ENCODE results near the gene SYNDIG1. TPM values are rescaled to one million over a fixed set of nuclear protein-coding genes. Genes with fewer than 3 reads are reported as not detected.

Gene SYNDIG1
- total RNA-seq, 2 experiments from 2014 or later: not detected

- no peak overlapping the region for H3K4me3 Mint-ChIP-seq
- no peaks in the 10 kb centered on the region for H3K4me1 Mint-ChIP-seq (ENCODE audit: low read depth)
- no peaks in the 10 kb centered on the region for H3K27me3 Mint-ChIP-seq (ENCODE audit: low read depth)
- H3K9me3 Mint-ChIP-seq (ENCODE audit: insufficient read depth): no peaks in the 10 kb centered on the region
- no peak overlapping the region for H3K27ac Mint-ChIP-seq
- ChIA-PET CTCF (no interaction called here), POLR2A (no interaction called here)
- ATAC-seq: no peak
- H3K36me3 Mint-ChIP-seq (ENCODE audit: low read depth): no peaks in the 10 kb centered on the region
- no peak for DNase-seq
Observed at GRCh38 chr20:24528583-24529368, 59.3 kb downstream of the SYNDIG1 start.

GRCh38 chr20:24529369-24529719, 59.9 kb downstream of the SYNDIG1 start:
- Mint-ChIP-seq H3K27ac (no peak overlapping the region), H3K36me3 (ENCODE audit: low read depth) (no peaks in the 10 kb centered on the region), H3K4me1 (ENCODE audit: low read depth) (no peaks in the 10 kb centered on the region), H3K9me3 (ENCODE audit: insufficient read depth) (no peaks in the 10 kb centered on the region), H3K27me3 (ENCODE audit: low read depth) (no peaks in the 10 kb centered on the region), H3K4me3 (no peak overlapping the region)
- ChIA-PET POLR2A (no interaction called here), CTCF (no interaction called here)
- ATAC-seq: no peak
- no peak for DNase-seq

GRCh38 chr20:24530131-24530680, 60.8 kb downstream of the SYNDIG1 start:
- ChIA-PET CTCF (no interaction called here), POLR2A (no interaction called here)
- ATAC-seq (no peak), DNase-seq (no peak)
- no peak overlapping the region for H3K4me3 Mint-ChIP-seq
- H3K9me3 Mint-ChIP-seq (ENCODE audit: insufficient read depth): no peaks in the 10 kb centered on the region
- H3K36me3 Mint-ChIP-seq (ENCODE audit: low read depth): no peaks in the 10 kb centered on the region
- no peak overlapping the region for H3K27ac Mint-ChIP-seq
- H3K4me1 Mint-ChIP-seq (ENCODE audit: low read depth): no peaks in the 10 kb centered on the region
- no peaks in the 10 kb centered on the region for H3K27me3 Mint-ChIP-seq (ENCODE audit: low read depth)

- Mint-ChIP-seq H3K4me1 (ENCODE audit: low read depth) (no peaks in the 10 kb centered on the region), H3K9me3 (ENCODE audit: insufficient read depth) (no peaks in the 10 kb centered on the region), H3K36me3 (ENCODE audit: low read depth) (no peaks in the 10 kb centered on the region), H3K4me3 (no peak overlapping the region), H3K27me3 (ENCODE audit: low read depth) (no peaks in the 10 kb centered on the region), H3K27ac (no peak overlapping the region)
- DNase-seq (no peak), ATAC-seq (no peak)
- POLR2A ChIA-PET: no interaction called here
- CTCF ChIA-PET: no interaction called here
Observed at GRCh38 chr20:24531202-24531601, 61.8 kb downstream of the SYNDIG1 start.

GRCh38 chr20:24531631-24532419, 62.4 kb downstream of the SYNDIG1 start:
- H3K9me3 Mint-ChIP-seq (ENCODE audit: insufficient read depth): no peaks in the 10 kb centered on the region
- no peak overlapping the region for H3K4me3 Mint-ChIP-seq
- H3K36me3 Mint-ChIP-seq (ENCODE audit: low read depth): no peaks in the 10 kb centered on the region
- ChIA-PET POLR2A (no interaction called here), CTCF (no interaction called here)
- ATAC-seq: no peak
- no peak for DNase-seq
- H3K4me1 Mint-ChIP-seq (ENCODE audit: low read depth): no peaks in the 10 kb centered on the region
- no peaks in the 10 kb centered on the region for H3K27me3 Mint-ChIP-seq (ENCODE audit: low read depth)
- H3K27ac Mint-ChIP-seq: no peak overlapping the region

GRCh38 chr20:24533449-24533848, 64.0 kb downstream of the SYNDIG1 start:
- no peak overlapping the region for H3K4me3 Mint-ChIP-seq
- POLR2A ChIA-PET: no interaction called here
- no peaks in the 10 kb centered on the region for H3K36me3 Mint-ChIP-seq (ENCODE audit: low read depth)
- DNase-seq: no peak
- H3K27ac Mint-ChIP-seq: no peak overlapping the region
- no peaks in the 10 kb centered on the region for H3K4me1 Mint-ChIP-seq (ENCODE audit: low read depth)
- CTCF ChIA-PET: no interaction called here
- ATAC-seq: no peak
- no peaks in the 10 kb centered on the region for H3K9me3 Mint-ChIP-seq (ENCODE audit: insufficient read depth)
- no peaks in the 10 kb centered on the region for H3K27me3 Mint-ChIP-seq (ENCODE audit: low read depth)

GRCh38 chr20:24534282-24534681, 64.9 kb downstream of the SYNDIG1 start:
- DNase-seq (no peak), ATAC-seq (no peak)
- no peaks in the 10 kb centered on the region for H3K27me3 Mint-ChIP-seq (ENCODE audit: low read depth)
- H3K36me3 Mint-ChIP-seq (ENCODE audit: low read depth): no peaks in the 10 kb centered on the region
- no peaks in the 10 kb centered on the region for H3K9me3 Mint-ChIP-seq (ENCODE audit: insufficient read depth)
- POLR2A ChIA-PET: no interaction called here
- no peak overlapping the region for H3K27ac Mint-ChIP-seq
- CTCF ChIA-PET: no interaction called here
- no peak overlapping the region for H3K4me3 Mint-ChIP-seq
- H3K4me1 Mint-ChIP-seq (ENCODE audit: low read depth): no peaks in the 10 kb centered on the region

- no peaks in the 10 kb centered on the region for H3K4me1 Mint-ChIP-seq (ENCODE audit: low read depth)
- H3K36me3 Mint-ChIP-seq (ENCODE audit: low read depth): no peaks in the 10 kb centered on the region
- peaks cover 3% of the 10 kb centered on the region for H3K27me3 Mint-ChIP-seq (ENCODE audit: low read depth)
- no peak for DNase-seq
- ATAC-seq: no peak
- H3K27ac Mint-ChIP-seq: no peak overlapping the region
- ChIA-PET CTCF (no interaction called here), POLR2A (no interaction called here)
- no peak overlapping the region for H3K4me3 Mint-ChIP-seq
- no peaks in the 10 kb centered on the region for H3K9me3 Mint-ChIP-seq (ENCODE audit: insufficient read depth)
Observed at GRCh38 chr20:24535941-24536730, 66.7 kb downstream of the SYNDIG1 start.

GRCh38 chr20:24537210-24537609, 67.8 kb downstream of the SYNDIG1 start:
- POLR2A ChIA-PET: no interaction called here
- Mint-ChIP-seq H3K36me3 (ENCODE audit: low read depth) (no peaks in the 10 kb centered on the region), H3K9me3 (ENCODE audit: insufficient read depth) (no peaks in the 10 kb centered on the region), H3K27ac (no peak overlapping the region), H3K4me1 (ENCODE audit: low read depth) (no peaks in the 10 kb centered on the region), H3K4me3 (no peak overlapping the region), H3K27me3 (ENCODE audit: low read depth) (peaks cover 3% of the 10 kb centered on the region)
- ATAC-seq: no peak
- DNase-seq: no peak
- CTCF ChIA-PET: no interaction called here

GRCh38 chr20:24542721-24543120, 73.3 kb downstream of the SYNDIG1 start:
- DNase-seq: no peak
- ChIA-PET POLR2A (no interaction called here), CTCF (no interaction called here)
- Mint-ChIP-seq H3K9me3 (ENCODE audit: insufficient read depth) (no peaks in the 10 kb centered on the region), H3K36me3 (ENCODE audit: low read depth) (no peaks in the 10 kb centered on the region), H3K4me3 (no peak overlapping the region), H3K27ac (no peak overlapping the region), H3K4me1 (ENCODE audit: low read depth) (no peaks in the 10 kb centered on the region), H3K27me3 (ENCODE audit: low read depth) (peaks cover 3% of the 10 kb centered on the region)
- ATAC-seq: no peak

GRCh38 chr20:24543168-24543567, 73.7 kb downstream of the SYNDIG1 start:
- Mint-ChIP-seq H3K4me3 (no peak overlapping the region), H3K36me3 (ENCODE audit: low read depth) (no peaks in the 10 kb centered on the region), H3K9me3 (ENCODE audit: insufficient read depth) (no peaks in the 10 kb centered on the region), H3K27ac (no peak overlapping the region), H3K27me3 (ENCODE audit: low read depth) (peaks cover 3% of the 10 kb centered on the region), H3K4me1 (ENCODE audit: low read depth) (no peaks in the 10 kb centered on the region)
- DNase-seq (no peak), ATAC-seq (no peak)
- ChIA-PET CTCF (no interaction called here), POLR2A (no interaction called here)

- DNase-seq: no peak
- no peaks in the 10 kb centered on the region for H3K36me3 Mint-ChIP-seq (ENCODE audit: low read depth)
- ChIA-PET CTCF (no interaction called here), POLR2A (no interaction called here)
- H3K27ac Mint-ChIP-seq: no peak overlapping the region
- no peaks in the 10 kb centered on the region for H3K9me3 Mint-ChIP-seq (ENCODE audit: insufficient read depth)
- ATAC-seq: no peak
- H3K4me3 Mint-ChIP-seq: no peak overlapping the region
- peaks cover 3% of the 10 kb centered on the region for H3K27me3 Mint-ChIP-seq (ENCODE audit: low read depth)
- no peaks in the 10 kb centered on the region for H3K4me1 Mint-ChIP-seq (ENCODE audit: low read depth)
Observed at GRCh38 chr20:24543741-24544140, 74.3 kb downstream of the SYNDIG1 start.
